CD14-positive monocyte (primary cell): ENCODE results near the gene OLFML3. TPM values are rescaled to one million over a fixed set of nuclear protein-coding genes. Genes with fewer than 3 reads are reported as not detected.
A peak's percentile ranks its signal among the peaks of the same experiment; 100 is the strongest.

Source experiments
- DNase-seq, 3 donors: peaks; one replicate each; pipeline ENCODE4 v3.0.0-alpha.2; 2011 to 2022
- H2AFZ ChIP-seq: 2 replicates; pipeline ENCODE4 v1.6.0; 2012; ENCODE audit warnings: mild to moderate bottlenecking, low read depth, low read length, inconsistent platforms; ENCODE audit not compliant: insufficient read depth, poor library complexity, severe bottlenecking
- H3K27ac ChIP-seq, 2 donors: 1 replicate in 1 of 2; 2 replicates in 1 of 2; pipeline ENCODE4 v1.5.1; 2012 to 2013; ENCODE audit warnings: low read length in 2 of 2, control low read depth in 1 of 2, inconsistent platforms in 1 of 2, low read depth in 1 of 2, mild to moderate bottlenecking in 1 of 2
- H3K27me3 ChIP-seq, 2 donors: one replicate each; pipeline versions ENCODE4 v1.6.0 to v1.6.1; 2011 to 2013; ENCODE audit warnings: low read length in 2 of 2; ENCODE audit not compliant: control insufficient read depth in 2 of 2, insufficient read depth in 2 of 2
- H3K36me3 ChIP-seq, 2 donors: replicated peaks in 1 of 2; 1 replicate in 1 of 2; 2 replicates in 1 of 2; pipeline versions ENCODE4 v1.5.1 to v1.6.1; 2012 to 2013; ENCODE audit warnings: low read length in 2 of 2, control low read depth in 1 of 2, inconsistent platforms in 1 of 2, mild to moderate bottlenecking in 1 of 2; ENCODE audit not compliant: insufficient read depth in 2 of 2, control insufficient read depth in 1 of 2
- H3K4me1 ChIP-seq, 2 donors: 1 replicate in 1 of 2; 2 replicates in 1 of 2; pipeline versions ENCODE4 v1.5.1 to v1.6.1; 2012 to 2013; ENCODE audit warnings: low read length in 2 of 2, control low read depth in 1 of 2, inconsistent platforms in 1 of 2, mild to moderate bottlenecking in 1 of 2, moderate library complexity in 1 of 2; ENCODE audit not compliant: insufficient read depth in 2 of 2, control insufficient read depth in 1 of 2
- H3K4me2 ChIP-seq: replicated peaks from 2 replicates; pipeline ENCODE3; 2012; ENCODE audit warnings: low read length, moderate library complexity, mild to moderate bottlenecking; ENCODE audit not compliant: poor library complexity, severe bottlenecking; ENCODE audit errors: extremely low read depth
- H3K4me3 ChIP-seq, 3 experiments: fragments of 200-600 bp in 1 of 3; sonication (generic) in 1 of 3; replicated peaks in 1 of 3; 1 replicate in 2 of 3; 2 replicates in 1 of 3; pipeline ENCODE4 v1.5.1; 2011 to 2013; ENCODE audit warnings: low read length in 3 of 3, mild to moderate bottlenecking in 3 of 3, control low read depth in 2 of 3, low read depth in 2 of 3, inconsistent platforms in 1 of 3, moderate library complexity in 1 of 3
- H3K79me2 ChIP-seq: 2 replicates; pipeline ENCODE4 v1.6.0; 2012; ENCODE audit warnings: mild to moderate bottlenecking, control low read depth, inconsistent platforms, low read length, moderate library complexity; ENCODE audit not compliant: insufficient read depth
- H3K9ac ChIP-seq: 2 replicates; pipeline ENCODE4 v1.6.0; 2017; ENCODE audit warnings: low read length, mild to moderate bottlenecking; ENCODE audit not compliant: insufficient read depth, poor library complexity, severe bottlenecking
- H3K9me3 ChIP-seq, 2 donors: replicated peaks in 1 of 2; 1 replicate in 1 of 2; 2 replicates in 1 of 2; pipeline versions ENCODE4 v1.5.1 to v1.6.1; 2012 to 2013; ENCODE audit warnings: low read length in 2 of 2, control low read depth in 1 of 2; ENCODE audit not compliant: control insufficient read depth in 1 of 2, insufficient read depth in 1 of 2
- H4K20me1 ChIP-seq: 2 replicates; pipeline ENCODE4 v1.6.0; 2012; ENCODE audit warnings: mild to moderate bottlenecking, low read length, control low read depth, moderate library complexity; ENCODE audit not compliant: insufficient read depth
- H3K27ac Mint-ChIP-seq, 7 donors: one replicate each; pipeline ENCODE4 v1.8.0; 2020; ENCODE audit warnings: mild to moderate bottlenecking in 7 of 7, mixed read lengths in 7 of 7, moderate library complexity in 6 of 7, inconsistent platforms in 2 of 7
- H3K27me3 Mint-ChIP-seq, 3 donors: one replicate each; pipeline ENCODE4 v1.8.0; 2021 to 2022; ENCODE audit warnings: low read depth in 3 of 3, mild to moderate bottlenecking in 3 of 3, mixed read lengths in 3 of 3, moderate library complexity in 3 of 3, inconsistent platforms in 1 of 3
- H3K36me3 Mint-ChIP-seq, 2 donors: one replicate each; pipeline ENCODE4 v1.8.0; 2020; ENCODE audit warnings: mixed read lengths in 2 of 2, inconsistent platforms in 1 of 2, mild to moderate bottlenecking in 1 of 2
- H3K4me1 Mint-ChIP-seq: one replicate; pipeline ENCODE4 v1.8.0; 2020; ENCODE audit warnings: mild to moderate bottlenecking, mixed read lengths
- H3K4me3 Mint-ChIP-seq, 2 donors: one replicate each; pipeline ENCODE4 v1.8.0; 2020; ENCODE audit warnings: mild to moderate bottlenecking in 2 of 2, mixed read lengths in 2 of 2, moderate library complexity in 1 of 2
- H3K9me3 Mint-ChIP-seq, 7 donors: one replicate each; pipeline ENCODE4 v1.8.0; 2020 to 2022; ENCODE audit warnings: mixed read lengths in 7 of 7, mild to moderate bottlenecking in 6 of 7, moderate library complexity in 6 of 7, inconsistent platforms in 2 of 7
- WGBS: methylation state at CpG from one replicate; pipeline ENCODE4 v1.1.5; 2013; ENCODE audit warnings: missing lambda C conversion rate; ENCODE audit not compliant: insufficient coverage; 5-methylcytosine and 5-hydroxymethylcytosine counted together
- intact Hi-C, 2 donors: fragments of 100-400 bp; cut with micrococcal nuclease; formaldehyde crosslinking; loops; one replicate each; pipeline versions ENCODE4 v1.15.0 to v1.15.1; 2023
- polyA plus RNA-seq, 3 donors: library from polyadenylated mRNA; depleted of rRNA in 1 of 3; unstranded in 2 of 3; stranded (reverse) in 1 of 3; fragments of 300-500 nt in 2 of 3; fragments of >200 nt in 1 of 3; fragmentation: Illumina TruSeq in 2 of 3; gene quantifications; 1 replicate in 2 of 3; 2 replicates in 1 of 3; pipeline ENCODE4 v1.2.3, GENCODE V29; 2012 to 2021
- TF ChIP-seq, protein P1 (sequence below): fragments of 200-600 bp; IDR thresholded peaks from one replicate; pipeline ENCODE4 v1.8.0; 2022; ENCODE audit warnings: antibody characterized with exemption, mild to moderate bottlenecking

The OLFML3 gene
- polyA plus RNA-seq, 3 donors = 0.08 to 0.37 (median 0.28) TPM

GRCh38 chr1:113993072-113993471 lies 13.8 kb downstream of the OLFML3 start:
- Histone ChIP-seq H3K79me2 (no peaks in the 10 kb centered on the region), H3K9me3 (peaks cover 15 to 34% of the 10 kb centered on the region in 2 donors), H4K20me1 (no peaks in the 10 kb centered on the region), H3K4me1 (no peaks in the 10 kb centered on the region), H3K27me3 (no peaks in the 10 kb centered on the region), H3K4me2 (no peak overlapping the region), H3K36me3 (no peaks in the 10 kb centered on the region), H3K4me3 (no peak overlapping the region), H3K27ac (no peak overlapping the region), H2AFZ (no peak overlapping the region), H3K9ac (no peak overlapping the region)
- intact Hi-C loops = no loop called here
- no peak overlapping the region for H3K27ac Mint-ChIP-seq
- H3K4me1 Mint-ChIP-seq = peaks cover under 1% of the 10 kb centered on the region
- H3K27me3 Mint-ChIP-seq = peaks cover 2 to 6% (median 3%) of the 10 kb centered on the region in 3 donors
- TF ChIP-seq, protein P1, sequence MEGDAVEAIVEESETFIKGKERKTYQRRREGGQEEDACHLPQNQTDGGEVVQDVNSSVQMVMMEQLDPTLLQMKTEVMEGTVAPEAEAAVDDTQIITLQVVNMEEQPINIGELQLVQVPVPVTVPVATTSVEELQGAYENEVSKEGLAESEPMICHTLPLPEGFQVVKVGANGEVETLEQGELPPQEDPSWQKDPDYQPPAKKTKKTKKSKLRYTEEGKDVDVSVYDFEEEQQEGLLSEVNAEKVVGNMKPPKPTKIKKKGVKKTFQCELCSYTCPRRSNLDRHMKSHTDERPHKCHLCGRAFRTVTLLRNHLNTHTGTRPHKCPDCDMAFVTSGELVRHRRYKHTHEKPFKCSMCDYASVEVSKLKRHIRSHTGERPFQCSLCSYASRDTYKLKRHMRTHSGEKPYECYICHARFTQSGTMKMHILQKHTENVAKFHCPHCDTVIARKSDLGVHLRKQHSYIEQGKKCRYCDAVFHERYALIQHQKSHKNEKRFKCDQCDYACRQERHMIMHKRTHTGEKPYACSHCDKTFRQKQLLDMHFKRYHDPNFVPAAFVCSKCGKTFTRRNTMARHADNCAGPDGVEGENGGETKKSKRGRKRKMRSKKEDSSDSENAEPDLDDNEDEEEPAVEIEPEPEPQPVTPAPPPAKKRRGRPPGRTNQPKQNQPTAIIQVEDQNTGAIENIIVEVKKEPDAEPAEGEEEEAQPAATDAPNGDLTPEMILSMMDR = no peak
- 100% methylated on average over 5 of the region's 5 CpGs for WGBS
- H3K4me3 Mint-ChIP-seq = no peak overlapping the region
- no peaks in the 10 kb centered on the region for H3K36me3 Mint-ChIP-seq
- DNase-seq = no peak
- peaks cover 27 to 43% (median 35%) of the 10 kb centered on the region in 7 donors for H3K9me3 Mint-ChIP-seq

GRCh38 chr1:113993766-113994165 lies 14.5 kb downstream of the OLFML3 start:
- peaks cover 14 to 28% of the 10 kb centered on the region in 2 donors for H3K9me3 ChIP-seq
- no peak overlapping the region for H3K4me3 ChIP-seq
- no peaks in the 10 kb centered on the region for H3K4me1 ChIP-seq
- no peaks in the 10 kb centered on the region for H3K27me3 ChIP-seq
- intact Hi-C loops = no loop called here
- H3K4me2 ChIP-seq = no peak overlapping the region
- H3K9ac ChIP-seq = no peak overlapping the region
- no peaks in the 10 kb centered on the region for H3K36me3 ChIP-seq
- Mint-ChIP-seq H3K27me3 (peaks cover 3 to 8% (median 5%) of the 10 kb centered on the region in 3 donors), H3K9me3 (peaks cover 26 to 38% (median 33%) of the 10 kb centered on the region in 7 donors), H3K4me3 (no peak overlapping the region), H3K36me3 (no peaks in the 10 kb centered on the region), H3K4me1 (peaks cover 7% of the 10 kb centered on the region), H3K27ac (peak overlapping the region in 1 of 7 donors; percentile 36)
- H3K27ac ChIP-seq = no peak overlapping the region
- no peaks in the 10 kb centered on the region for H4K20me1 ChIP-seq
- no peaks in the 10 kb centered on the region for H3K79me2 ChIP-seq
- H2AFZ ChIP-seq = no peak overlapping the region
- 94% methylated on average over 2 of the region's 2 CpGs for WGBS
- TF ChIP-seq, protein P1 = no peak
- no peak for DNase-seq
